ENCODE data around the gene SPATA13. TPM values are rescaled to one million over a fixed set of nuclear protein-coding genes. Genes with fewer than 3 reads are reported as not detected.

Gene SPATA13
- total and polyA plus RNA-seq, 11 donors: 5.4 to 20.1 (median 8.6) TPM

DNA sequence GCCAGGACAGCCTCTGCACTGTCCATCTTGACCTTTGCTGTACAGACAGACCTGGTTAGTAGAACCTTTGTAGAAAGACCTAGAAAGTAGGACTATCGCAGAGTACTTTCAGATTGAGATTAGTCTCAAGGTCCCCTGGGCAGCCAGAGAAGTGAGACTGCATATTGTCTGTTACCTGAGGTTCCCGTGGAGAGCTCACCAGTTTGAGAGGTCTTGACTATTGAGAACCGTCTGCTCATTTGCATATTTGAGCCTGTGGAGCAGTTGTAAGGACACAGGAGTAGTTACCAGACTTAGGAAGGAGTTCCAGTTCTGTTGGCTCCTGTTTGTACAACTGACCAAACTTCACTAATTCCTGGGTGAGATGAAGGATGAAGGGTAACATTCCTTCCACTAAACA, 66.2 kb downstream of the SPATA13 start:
- Histone ChIP-seq H3K27ac (no peak overlapping the region), H3K36me3 (peaks cover 0 to 7% (median 0%) of the 10 kb centered on the region in 9 donors), H3K9me3 (no peaks in the 10 kb centered on the region), H3K27me3 (no peaks in the 10 kb centered on the region), H3K4me3 (no peak overlapping the region), H3K4me1 (peaks cover 0 to 21% (median 4%) of the 10 kb centered on the region in 12 donors)
- TF ChIP-seq POLR2A (IDR thresholded peaks at IDR 0.05): no peak
- TF ChIP-seq CTCF (IDR thresholded peaks at IDR 0.05): no peak
- intact Hi-C loops (cut with DNase I): no loop called here
- DNase-seq: no peak
- ATAC-seq: no peak
- 47 to 77% (median 59%) methylated on average over 3 of the region's 3 CpGs for WGBS, 4 donors

DNA sequence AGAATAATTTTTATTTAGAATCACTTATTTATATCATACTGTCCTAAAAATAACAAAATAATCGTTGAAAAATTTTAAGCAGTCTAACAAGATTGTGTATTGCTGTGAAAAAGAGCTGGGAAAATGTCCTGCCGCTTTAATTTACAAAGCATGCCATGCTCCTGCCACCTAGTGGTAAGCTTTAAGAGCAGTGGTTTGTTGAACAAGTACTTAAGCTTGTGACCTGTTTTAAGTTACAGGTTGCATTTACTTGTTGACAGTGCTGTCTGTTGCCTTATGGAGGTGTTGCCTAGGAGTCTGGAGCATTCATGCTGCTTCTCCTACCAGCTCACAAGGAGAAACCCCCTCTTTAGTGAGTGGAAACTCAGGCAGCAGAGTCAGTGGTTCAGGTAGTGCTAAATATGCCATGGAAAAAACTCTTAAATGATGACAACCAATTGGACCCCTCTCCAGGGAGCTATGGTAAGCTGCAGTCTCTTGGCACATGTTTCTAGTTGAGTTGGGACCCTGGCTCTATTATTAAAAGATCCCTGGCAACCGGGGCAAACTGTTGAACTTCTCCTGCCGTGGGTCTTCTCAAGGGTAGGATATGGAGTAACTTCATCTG, 68.4 kb downstream of the SPATA13 start:
- intact Hi-C loops (cut with DNase I): loop anchor here in 1 of 10 donors (2.0 kb wide), 1 partner anchor 308 kb away; no protein-coding TSS in a partner anchor
- Histone ChIP-seq H3K4me3 (no peak overlapping the region), H3K27me3 (no peaks in the 10 kb centered on the region), H3K9me3 (no peaks in the 10 kb centered on the region), H3K27ac (no peak overlapping the region), H3K36me3 (peaks cover 0 to 3% (median 0%) of the 10 kb centered on the region in 9 donors), H3K4me1 (peaks cover 0 to 18% (median 4%) of the 10 kb centered on the region in 12 donors)
- WGBS, 4 donors: 38 to 44% (median 41%) methylated on average over 4 of the region's 4 CpGs
- ATAC-seq (peak in 3 of 4 donors; percentile 35 to 51 (median 44)), DNase-seq (peak in 1 of 5 donors; percentile 33)
- TF ChIP-seq POLR2A (IDR thresholded peaks at IDR 0.05) (no peak), CTCF (IDR thresholded peaks at IDR 0.05) (peak; percentile 74 to 91 (median 87))

- Histone ChIP-seq H3K9me3 (no peaks in the 10 kb centered on the region), H3K27me3 (no peaks in the 10 kb centered on the region), H3K4me3 (no peak overlapping the region), H3K27ac (no peak overlapping the region), H3K4me1 (peaks cover 0 to 11% (median 0%) of the 10 kb centered on the region in 12 donors), H3K36me3 (no peaks in the 10 kb centered on the region)
- WGBS, 4 donors: 84 to 90% (median 86%) methylated on average over 12 of the region's 12 CpGs
- DNase-seq: no peak
- TF ChIP-seq CTCF (IDR thresholded peaks at IDR 0.05): no peak
- no peak for TF ChIP-seq POLR2A (IDR thresholded peaks at IDR 0.05)
- intact Hi-C loops (cut with DNase I): no loop called here
- ATAC-seq: no peak
Measured at GRCh38 chr13:24230428-24231072, 70.0 kb downstream of the SPATA13 start.

- TF ChIP-seq CTCF (IDR thresholded peaks at IDR 0.05): no peak
- no peak for TF ChIP-seq POLR2A (IDR thresholded peaks at IDR 0.05)
- H3K27me3 ChIP-seq: no peaks in the 10 kb centered on the region
- DNase-seq: no peak
- no peak for ATAC-seq
- peaks cover 0 to 11% (median 0%) of the 10 kb centered on the region in 12 donors for H3K4me1 ChIP-seq
- no peak overlapping the region for H3K27ac ChIP-seq
- 90 to 96% (median 95%) methylated on average over 3 of the region's 3 CpGs for WGBS, 4 donors
- H3K36me3 ChIP-seq: no peaks in the 10 kb centered on the region
- no peak overlapping the region for H3K4me3 ChIP-seq
- intact Hi-C loops (cut with DNase I): no loop called here
- H3K9me3 ChIP-seq: no peaks in the 10 kb centered on the region
Measured at GRCh38 chr13:24231377-24231776, 70.9 kb downstream of the SPATA13 start.
